Thymus (tissue), 11 donors: ENCODE results near the gene ATXN2. TPM values are rescaled to one million over a fixed set of nuclear protein-coding genes. Genes with fewer than 3 reads are reported as not detected.
"Not testable (repeated sequence)": the region's sequence is repeated elsewhere in the genome, so short reads cannot be mapped to it uniquely, and the experiment has no call there.

Experiments used
- DNase-seq, 9 donors: peaks; one replicate each; pipeline ENCODE4 v3.0.0-alpha.2; 2013; ENCODE audit warnings: low spot score in 9 of 9, low read depth in 6 of 9, missing footprints in 1 of 9
- H3K27ac ChIP-seq, 2 donors: one replicate each; pipeline ENCODE4 v1.5.1; 2013; ENCODE audit warnings: control low read depth in 1 of 2, low read depth in 1 of 2, low read length in 1 of 2, mild to moderate bottlenecking in 1 of 2, moderate library complexity in 1 of 2
- H3K27me3 ChIP-seq, 2 donors: one replicate each; pipeline ENCODE4 v1.5.1; 2013; ENCODE audit warnings: low read length in 1 of 2; ENCODE audit not compliant: control insufficient read depth in 2 of 2, insufficient read depth in 1 of 2
- H3K36me3 ChIP-seq, 2 donors: one replicate each; pipeline ENCODE4 v1.5.1; 2013; ENCODE audit warnings: low read length in 1 of 2, mild to moderate bottlenecking in 1 of 2, moderate library complexity in 1 of 2; ENCODE audit not compliant: control insufficient read depth in 2 of 2, insufficient read depth in 2 of 2
- H3K4me1 ChIP-seq, 2 donors: one replicate each; pipeline ENCODE4 v1.5.1; 2013; ENCODE audit warnings: low read length in 2 of 2; ENCODE audit not compliant: control insufficient read depth in 2 of 2, insufficient read depth in 2 of 2
- H3K4me3 ChIP-seq, 2 donors: one replicate each; pipeline ENCODE4 v1.5.1; 2013; ENCODE audit warnings: low read length in 2 of 2, control low read depth in 1 of 2, mild to moderate bottlenecking in 1 of 2
- H3K9me3 ChIP-seq, 2 donors: one replicate each; pipeline ENCODE4 v1.5.1; 2013; ENCODE audit warnings: low read length in 1 of 2, mild to moderate bottlenecking in 1 of 2; ENCODE audit not compliant: control insufficient read depth in 2 of 2, insufficient read depth in 1 of 2
- WGBS: extraction: QIAGEN DNeasy Blood & Tissue Kit; methylation state at CpG from one replicate; pipeline ENCODE4 v1.1.7; 2013; 5-methylcytosine and 5-hydroxymethylcytosine counted together
- polyA plus RNA-seq: library from polyadenylated mRNA; stranded (reverse); fragments of 200-250 nt; gene quantifications from one replicate; pipeline ENCODE4 v1.2.3, GENCODE V29; 2013
- total RNA-seq: library from RNA; stranded (reverse); fragments of 120-200 nt; gene quantifications from one replicate; pipeline ENCODE4 v1.2.4, GENCODE V29; 2013
- donor health status: healthy.

ATXN2 gene
- total and polyA plus RNA-seq, 2 donors, result 11.8 to 19.7 TPM

GRCh38 chr12:111590552-111590951, 8.6 kb downstream of the ATXN2 start:
- Histone ChIP-seq H3K36me3 (no peaks in the 10 kb centered on the region), H3K9me3 (no peaks in the 10 kb centered on the region), H3K4me1 (no peaks in the 10 kb centered on the region), H3K27ac (no peak overlapping the region), H3K27me3 (no peaks in the 10 kb centered on the region), H3K4me3 (no peak overlapping the region)
- no peak for DNase-seq
- over 99% methylated on average over 6 of the region's 6 CpGs for WGBS

- Histone ChIP-seq H3K27me3 (no peaks in the 10 kb centered on the region), H3K4me3 (no peak overlapping the region), H3K9me3 (no peaks in the 10 kb centered on the region), H3K4me1 (no peaks in the 10 kb centered on the region), H3K27ac (no peak overlapping the region), H3K36me3 (no peaks in the 10 kb centered on the region)
- WGBS, result 98% methylated on average over 9 of the region's 9 CpGs
- no peak for DNase-seq
These were observed 9.5 kb downstream of the ATXN2 start for GRCh38 chr12:111589601-111590000.

- Histone ChIP-seq H3K4me1 (no peaks in the 10 kb centered on the region), H3K9me3 (no peaks in the 10 kb centered on the region), H3K27ac (no peak overlapping the region), H3K4me3 (no peak overlapping the region), H3K36me3 (no peaks in the 10 kb centered on the region), H3K27me3 (no peaks in the 10 kb centered on the region)
- WGBS, result 99% methylated on average over 3 of the region's 3 CpGs
- DNase-seq, result no peak
These were observed 11.1 kb downstream of the ATXN2 start for GRCh38 chr12:111588010-111588409.

- Histone ChIP-seq H3K9me3 (no peaks in the 10 kb centered on the region), H3K27me3 (no peaks in the 10 kb centered on the region), H3K4me1 (no peaks in the 10 kb centered on the region), H3K36me3 (no peaks in the 10 kb centered on the region), H3K4me3 (no peak overlapping the region), H3K27ac (no peak overlapping the region)
- 97% methylated on average over 4 of the region's 4 CpGs for WGBS
- no peak for DNase-seq
These were observed 12.1 kb downstream of the ATXN2 start for GRCh38 chr12:111586986-111587385.

GRCh38 chr12:111585690-111586089, 13.4 kb downstream of the ATXN2 start:
- H3K9me3 ChIP-seq, result no peaks in the 10 kb centered on the region
- H3K4me1 ChIP-seq, result no peaks in the 10 kb centered on the region
- H3K36me3 ChIP-seq, result no peaks in the 10 kb centered on the region
- H3K27me3 ChIP-seq, result no peaks in the 10 kb centered on the region
- H3K27ac ChIP-seq, result no peak overlapping the region
- no peak overlapping the region for H3K4me3 ChIP-seq
- 94% methylated on average over 5 of the region's 5 CpGs for WGBS
- no peak for DNase-seq

GRCh38 chr12:111584959-111585358, 14.2 kb downstream of the ATXN2 start:
- Histone ChIP-seq H3K36me3 (peaks cover 0 to 2% of the 10 kb centered on the region in 2 donors), H3K4me3 (no peak overlapping the region), H3K27ac (no peak overlapping the region), H3K9me3 (no peaks in the 10 kb centered on the region), H3K27me3 (no peaks in the 10 kb centered on the region), H3K4me1 (no peaks in the 10 kb centered on the region)
- no peak for DNase-seq
- 87% methylated on average over 4 of the region's 4 CpGs for WGBS

GRCh38 chr12:111583506-111583905, 15.6 kb downstream of the ATXN2 start:
- not testable (repeated sequence) for H3K4me1 ChIP-seq, H3K9me3 ChIP-seq, H3K4me3 ChIP-seq, DNase-seq, H3K27ac ChIP-seq, H3K36me3 ChIP-seq, H3K27me3 ChIP-seq
- WGBS, result 98% methylated on average over 6 of the region's 6 CpGs

GRCh38 chr12:111582133-111582747, 16.9 kb downstream of the ATXN2 start:
- no peaks in the 10 kb centered on the region for H3K27me3 ChIP-seq
- H3K4me1 ChIP-seq, result no peaks in the 10 kb centered on the region
- DNase-seq, result no peak
- peaks cover 0 to 3% of the 10 kb centered on the region in 2 donors for H3K36me3 ChIP-seq
- no peak overlapping the region for H3K27ac ChIP-seq
- H3K9me3 ChIP-seq, result no peaks in the 10 kb centered on the region
- H3K4me3 ChIP-seq, result no peak overlapping the region
- 98% methylated on average over 12 of the region's 12 CpGs for WGBS

- no peak for DNase-seq
These were observed 17.5 kb downstream of the ATXN2 start for GRCh38 chr12:111581434-111582132.

More at GRCh38 chr12:111581434-111582132, 17.5 kb downstream of the ATXN2 start:
- Histone ChIP-seq H3K27ac (no peak overlapping the region), H3K4me1 (no peaks in the 10 kb centered on the region), H3K4me3 (no peak overlapping the region), H3K27me3 (no peaks in the 10 kb centered on the region), H3K36me3 (peaks cover 0 to 3% of the 10 kb centered on the region in 2 donors), H3K9me3 (no peaks in the 10 kb centered on the region)
- 97% methylated on average over 15 of the region's 15 CpGs for WGBS
